Neuron (in vitro differentiated cells): ENCODE measurements around the gene ERBB2.

Experiments used
- H2AFZ ChIP-seq: one replicate; pipeline ENCODE4 v1.6.1; 2013; ENCODE audit warnings: low read depth, mild to moderate bottlenecking, inconsistent platforms, low read length, moderate library complexity
- H3K27me3 ChIP-seq: one replicate; pipeline ENCODE4 v1.6.1; 2013; ENCODE audit warnings: low read length; ENCODE audit not compliant: insufficient read depth
- H3K36me3 ChIP-seq: one replicate; pipeline ENCODE4 v1.6.1; 2013; ENCODE audit warnings: low read length; ENCODE audit not compliant: insufficient read depth
- H3K4me1 ChIP-seq: one replicate; pipeline ENCODE4 v1.6.1; 2013; ENCODE audit warnings: low read length; ENCODE audit not compliant: insufficient read depth
- H3K4me3 ChIP-seq: 2 replicates; pipeline ENCODE4 v1.5.1; 2013; ENCODE audit warnings: mild to moderate bottlenecking, low read length, moderate library complexity
- H3K9me3 ChIP-seq: one replicate; pipeline ENCODE4 v1.6.1; 2013; ENCODE audit warnings: low read length

Gene ERBB2

GRCh38 chr17:39678340-39679116, 21.3 kb upstream of the ERBB2 start:
- Histone ChIP-seq H3K9me3 (no peaks in the 10 kb centered on the region), H3K4me3 (no peak overlapping the region), H3K36me3 (no peaks in the 10 kb centered on the region)

GRCh38 chr17:39679521-39680192, 20.2 kb upstream of the ERBB2 start:
- H3K4me1 ChIP-seq: no peaks in the 10 kb centered on the region
- no peaks in the 10 kb centered on the region for H3K27me3 ChIP-seq
- H2AFZ ChIP-seq: no peak overlapping the region
- H3K4me3 ChIP-seq: no peak overlapping the region
- no peaks in the 10 kb centered on the region for H3K9me3 ChIP-seq
- H3K36me3 ChIP-seq: peaks cover 6% of the 10 kb centered on the region

More at GRCh38 chr17:39678340-39679116, 21.3 kb upstream of the ERBB2 start:
- H3K27me3 ChIP-seq: no peaks in the 10 kb centered on the region
- H2AFZ ChIP-seq: no peak overlapping the region
- no peaks in the 10 kb centered on the region for H3K4me1 ChIP-seq

GRCh38 chr17:39683295-39683939, 16.4 kb upstream of the ERBB2 start:
- H3K4me1 ChIP-seq: peaks cover 6% of the 10 kb centered on the region
- H3K27me3 ChIP-seq: no peaks in the 10 kb centered on the region
- H2AFZ ChIP-seq: no peak overlapping the region
- no peak overlapping the region for H3K4me3 ChIP-seq
- no peaks in the 10 kb centered on the region for H3K9me3 ChIP-seq
- H3K36me3 ChIP-seq: peaks cover 7% of the 10 kb centered on the region

- Histone ChIP-seq H3K27me3 (no peaks in the 10 kb centered on the region), H3K4me1 (peaks cover 15% of the 10 kb centered on the region), H3K36me3 (peaks cover 7% of the 10 kb centered on the region), H3K4me3 (no peak overlapping the region), H3K9me3 (no peaks in the 10 kb centered on the region), H2AFZ (no peak overlapping the region)
Observed at GRCh38 chr17:39684369-39685192, 15.3 kb upstream of the ERBB2 start.

- H3K27me3 ChIP-seq: no peaks in the 10 kb centered on the region
- peak overlapping the region; percentile 93 for H3K4me3 ChIP-seq
- peaks cover 7% of the 10 kb centered on the region for H3K36me3 ChIP-seq
- no peaks in the 10 kb centered on the region for H3K9me3 ChIP-seq
- H3K4me1 ChIP-seq: peaks cover 15% of the 10 kb centered on the region
- peak overlapping the region; percentile 64 for H2AFZ ChIP-seq
Observed at GRCh38 chr17:39687101-39687545, 12.7 kb upstream of the ERBB2 start.

- Histone ChIP-seq H2AFZ (peak within 1 kb of the TSS; percentile 64), H3K36me3 (peaks cover 7% of the 10 kb centered on the region), H3K4me1 (peaks cover 15% of the 10 kb centered on the region), H3K4me3 (peak within 1 kb of the TSS; percentile 93), H3K9me3 (no peaks in the 10 kb centered on the region), H3K27me3 (no peaks in the 10 kb centered on the region)
Observed at GRCh38 chr17:39687546-39688474, 12.1 kb upstream of the ERBB2 start, which contains the start of gene PGAP3. Gene PGAP3, minus strand, starts transcription at chr17:39688057. Its CDS starts 43 bp downstream, at chr17:39688014.

- peaks cover 7% of the 10 kb centered on the region for H3K36me3 ChIP-seq
- peaks cover 15% of the 10 kb centered on the region for H3K4me1 ChIP-seq
- H2AFZ ChIP-seq: peak overlapping the region; percentile 64
- peak overlapping the region; percentile 93 for H3K4me3 ChIP-seq
- no peaks in the 10 kb centered on the region for H3K27me3 ChIP-seq
- H3K9me3 ChIP-seq: no peaks in the 10 kb centered on the region
Observed at GRCh38 chr17:39688475-39688835, 11.4 kb upstream of the ERBB2 start.

- H2AFZ ChIP-seq: peak overlapping the region; percentile 64
- H3K4me1 ChIP-seq: peaks cover 15% of the 10 kb centered on the region
- H3K9me3 ChIP-seq: no peaks in the 10 kb centered on the region
- H3K4me3 ChIP-seq: peak overlapping the region; percentile 93
- peaks cover 7% of the 10 kb centered on the region for H3K36me3 ChIP-seq
- H3K27me3 ChIP-seq: no peaks in the 10 kb centered on the region
Observed at GRCh38 chr17:39688945-39689344, 10.9 kb upstream of the ERBB2 start.

GRCh38 chr17:39694593-39694992, 5.3 kb upstream of the ERBB2 start:
- H3K27me3 ChIP-seq: no peaks in the 10 kb centered on the region
- H3K4me3 ChIP-seq: no peak overlapping the region
- H2AFZ ChIP-seq: no peak overlapping the region
- no peaks in the 10 kb centered on the region for H3K9me3 ChIP-seq
- no peaks in the 10 kb centered on the region for H3K36me3 ChIP-seq
- H3K4me1 ChIP-seq: peaks cover 27% of the 10 kb centered on the region

- Histone ChIP-seq H3K4me1 (peaks cover 27% of the 10 kb centered on the region), H3K4me3 (no peak overlapping the region), H2AFZ (no peak overlapping the region), H3K36me3 (no peaks in the 10 kb centered on the region), H3K27me3 (no peaks in the 10 kb centered on the region), H3K9me3 (no peaks in the 10 kb centered on the region)
Observed at GRCh38 chr17:39695089-39695474, 4.8 kb upstream of the ERBB2 start.

GRCh38 chr17:39696731-39697130, 3.1 kb upstream of the ERBB2 start:
- Histone ChIP-seq H3K4me3 (no peak overlapping the region), H2AFZ (no peak overlapping the region), H3K36me3 (no peaks in the 10 kb centered on the region), H3K9me3 (no peaks in the 10 kb centered on the region), H3K27me3 (no peaks in the 10 kb centered on the region), H3K4me1 (peaks cover 39% of the 10 kb centered on the region)

GRCh38 chr17:39697961-39698360, 1.9 kb upstream of the ERBB2 start:
- Histone ChIP-seq H3K36me3 (no peaks in the 10 kb centered on the region), H2AFZ (no peak overlapping the region), H3K9me3 (no peaks in the 10 kb centered on the region), H3K27me3 (no peaks in the 10 kb centered on the region), H3K4me1 (peaks cover 48% of the 10 kb centered on the region), H3K4me3 (no peak overlapping the region)
